Germinal center (tissue), 1 donor: Measurements from ENCODE around the gene PCSK6.

Experiments
- DNase-seq: peaks from one replicate; pipeline ENCODE4 v3.0.0; 2012; ENCODE audit warnings: mixed read lengths, low spot score

The PCSK6 gene

DNA sequence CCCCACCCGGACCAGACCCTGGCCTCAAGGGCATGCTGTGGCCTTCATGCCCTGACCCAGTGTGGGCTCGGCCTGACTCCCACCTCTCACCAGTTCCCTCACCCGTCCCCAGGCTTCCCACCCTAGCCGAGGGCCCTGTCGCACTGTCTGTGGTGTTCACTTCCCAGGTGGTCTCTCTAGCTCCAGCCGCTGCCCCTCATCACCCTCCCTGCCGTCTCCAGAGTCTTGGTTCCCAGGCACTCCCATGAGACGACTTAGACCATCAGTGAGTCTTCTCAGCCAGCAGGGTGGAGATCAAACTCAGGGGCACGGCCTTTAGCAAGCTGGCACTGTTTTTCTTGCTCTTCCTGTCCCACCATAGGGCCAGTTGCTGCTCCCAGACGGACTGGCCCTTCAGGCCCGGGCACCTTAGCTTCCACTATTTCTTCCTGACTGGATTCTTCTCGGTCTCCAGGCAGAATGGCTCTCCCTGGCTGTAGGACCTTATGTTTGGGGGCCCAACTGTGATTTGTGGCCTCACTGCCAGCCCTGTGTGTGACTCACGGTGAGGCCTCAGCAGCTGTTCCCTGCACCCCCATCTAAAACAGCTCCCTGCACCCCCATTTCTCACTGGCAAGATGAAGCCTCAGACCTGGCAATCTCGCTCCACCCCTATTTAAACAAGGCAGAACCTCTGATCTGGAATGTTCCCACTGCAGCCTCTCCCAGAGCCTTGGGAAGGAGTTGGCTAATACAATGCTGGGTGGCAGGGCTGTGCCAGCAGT, 9.4 kb upstream of the PCSK6 start:
- DNase-seq, result no peak

DNA sequence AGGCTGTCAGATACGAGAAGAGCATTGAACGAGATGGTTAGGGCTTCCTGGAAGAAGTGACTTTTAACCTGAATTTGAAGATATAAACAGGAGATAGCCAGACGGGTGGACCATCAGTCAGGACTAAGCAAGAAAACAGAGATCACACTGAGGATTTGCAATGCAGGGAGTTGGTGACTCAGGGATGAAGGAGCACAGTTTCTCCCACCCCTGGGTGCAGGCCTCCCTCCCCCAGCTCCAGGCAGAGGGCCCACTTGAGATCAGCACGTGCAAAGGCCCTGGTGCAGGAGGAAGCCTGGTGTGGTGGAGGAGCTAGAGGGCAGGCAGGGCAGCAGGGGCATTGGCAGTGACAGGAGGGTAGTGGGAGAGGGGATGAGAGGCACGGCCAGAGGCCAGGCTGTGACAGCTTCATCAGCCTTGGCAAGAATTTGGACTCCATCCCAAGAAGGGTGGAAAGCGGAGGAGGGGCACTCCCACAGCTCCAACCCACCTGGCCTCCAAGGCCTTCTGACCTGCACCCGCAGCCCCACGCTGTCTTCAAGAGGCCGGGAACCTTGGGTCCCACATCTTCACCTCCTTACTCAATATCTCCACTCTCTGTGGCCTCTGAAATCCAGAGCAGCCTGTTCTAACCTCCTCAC, 8.7 kb upstream of the PCSK6 start:
- DNase-seq, result no peak

DNA sequence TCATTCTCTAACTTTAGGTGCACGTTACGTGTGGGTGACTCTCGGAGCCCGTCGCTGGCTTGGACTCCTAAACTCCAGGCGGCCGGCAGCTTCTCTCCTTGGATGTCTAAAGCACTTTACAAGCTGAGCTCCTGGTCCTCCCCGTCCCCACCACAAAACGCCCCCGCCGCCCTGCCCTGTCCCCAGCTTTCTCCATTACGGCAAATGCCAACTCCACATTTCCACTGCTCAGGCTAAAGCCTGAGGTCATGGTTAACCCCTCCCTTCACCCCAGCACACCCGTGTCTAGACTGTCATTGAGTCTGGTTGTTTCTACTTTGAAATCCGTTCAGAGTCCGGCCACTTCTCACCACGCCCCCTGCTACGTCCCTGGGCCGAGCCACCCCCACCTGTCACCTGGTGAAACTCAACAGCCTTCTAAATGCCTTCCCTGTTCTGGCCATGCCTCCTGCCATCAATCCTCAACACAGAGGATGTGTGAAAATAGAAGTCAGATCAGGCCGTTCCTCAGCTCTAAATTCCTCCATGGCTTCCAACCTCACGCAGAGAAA, 8.1 kb upstream of the PCSK6 start:
- DNase-seq, result no peak

DNA sequence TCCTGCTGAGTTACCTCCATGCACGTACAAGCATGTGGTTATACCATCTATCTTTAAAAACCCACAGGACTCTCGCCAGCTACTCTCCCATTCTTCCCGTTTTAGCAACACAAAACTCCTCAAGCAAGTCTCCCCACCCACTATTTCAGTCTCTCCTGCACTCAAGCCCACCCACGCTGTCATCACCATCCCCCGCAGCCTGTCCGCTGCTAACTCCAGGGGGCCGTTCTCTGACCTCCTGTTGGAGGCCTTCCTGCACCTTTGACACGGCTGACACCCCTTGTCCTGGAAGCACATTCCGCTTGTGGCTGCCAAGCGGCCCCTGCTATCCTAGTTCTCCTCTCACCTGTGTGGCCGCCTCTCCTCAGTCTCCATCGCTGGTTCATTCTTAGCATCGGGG, 7.5 kb upstream of the PCSK6 start:
- no peak for DNase-seq

DNA sequence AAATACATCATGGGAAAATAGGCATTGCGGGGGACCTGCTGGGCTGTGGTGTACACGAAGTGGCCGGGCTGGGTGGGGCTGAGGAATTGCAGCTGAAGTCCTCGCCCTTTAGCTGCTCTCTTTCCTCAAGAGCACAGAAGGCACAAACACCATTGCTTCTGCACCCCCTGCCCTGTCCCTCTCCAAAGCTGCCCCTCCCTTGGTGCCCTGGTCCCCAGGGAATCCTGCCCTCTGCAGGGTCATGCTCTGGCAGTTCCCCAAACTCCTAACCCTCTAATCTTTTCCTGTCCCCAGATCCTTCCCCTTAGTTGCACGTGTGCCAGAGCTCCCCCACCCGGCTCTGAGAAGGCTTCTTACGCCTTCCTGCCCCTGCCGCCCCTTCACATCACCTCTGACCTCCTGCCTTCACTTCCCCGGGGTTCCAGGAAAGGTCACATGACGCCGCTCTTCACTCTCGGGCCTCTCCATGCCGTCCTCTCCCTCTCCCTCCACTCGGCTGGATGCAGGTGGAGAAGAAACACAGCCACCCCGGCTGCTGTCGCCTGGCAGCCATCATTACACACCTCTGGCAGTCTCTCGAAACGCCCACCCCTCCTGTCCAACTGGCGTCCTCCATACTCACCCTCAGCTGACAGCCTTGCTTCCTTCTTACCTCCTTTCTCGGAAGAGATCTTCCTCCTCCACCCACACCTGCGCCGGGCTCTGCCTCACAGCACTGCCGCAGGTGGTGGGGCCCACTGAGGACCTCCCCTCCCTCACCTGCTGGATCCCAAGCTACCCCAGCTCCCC, 6.9 kb upstream of the PCSK6 start:
- DNase-seq, result no peak

DNA sequence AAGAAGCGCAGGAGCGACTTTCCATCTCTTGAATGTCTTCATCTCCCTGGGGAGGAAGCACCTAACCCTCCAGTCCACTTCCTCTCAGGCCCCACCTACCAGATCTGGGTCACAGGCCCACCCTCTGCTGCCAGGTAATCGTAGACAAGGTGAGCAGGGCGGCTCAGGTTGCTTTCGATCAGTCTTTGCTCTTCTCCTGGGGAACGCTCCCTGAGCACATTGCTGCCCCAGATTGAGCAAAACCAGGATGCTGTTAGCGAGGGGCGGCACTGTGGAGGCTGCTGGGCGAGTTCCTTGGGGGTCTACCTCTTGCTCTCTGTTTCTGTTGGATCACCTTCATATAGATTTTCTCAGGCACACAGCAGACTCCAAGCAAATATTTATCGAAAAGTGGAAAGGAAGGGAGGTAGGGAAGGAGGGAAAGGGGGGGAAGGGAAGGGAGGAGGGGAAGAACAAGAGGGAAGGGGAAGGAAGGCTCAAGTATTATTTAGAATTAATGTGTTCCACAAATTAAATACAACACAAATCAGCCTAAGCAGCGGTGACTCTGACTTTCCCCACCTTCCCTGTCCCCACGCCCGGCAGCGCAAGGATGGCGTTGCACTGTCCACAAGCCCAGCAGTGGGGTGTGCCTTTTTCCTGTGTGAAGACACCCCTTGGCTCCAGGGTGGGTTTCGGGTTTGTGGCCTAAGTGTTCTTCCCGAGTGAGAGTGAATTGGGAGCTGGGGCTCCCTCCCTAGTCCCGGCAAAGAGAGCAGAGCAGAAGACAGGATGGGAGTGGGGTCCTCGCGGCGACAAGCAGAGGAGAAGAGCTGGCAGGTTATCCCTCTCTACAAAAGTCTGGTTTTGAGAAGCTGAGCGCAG, 6.1 kb upstream of the PCSK6 start:
- DNase-seq, result no peak

DNA sequence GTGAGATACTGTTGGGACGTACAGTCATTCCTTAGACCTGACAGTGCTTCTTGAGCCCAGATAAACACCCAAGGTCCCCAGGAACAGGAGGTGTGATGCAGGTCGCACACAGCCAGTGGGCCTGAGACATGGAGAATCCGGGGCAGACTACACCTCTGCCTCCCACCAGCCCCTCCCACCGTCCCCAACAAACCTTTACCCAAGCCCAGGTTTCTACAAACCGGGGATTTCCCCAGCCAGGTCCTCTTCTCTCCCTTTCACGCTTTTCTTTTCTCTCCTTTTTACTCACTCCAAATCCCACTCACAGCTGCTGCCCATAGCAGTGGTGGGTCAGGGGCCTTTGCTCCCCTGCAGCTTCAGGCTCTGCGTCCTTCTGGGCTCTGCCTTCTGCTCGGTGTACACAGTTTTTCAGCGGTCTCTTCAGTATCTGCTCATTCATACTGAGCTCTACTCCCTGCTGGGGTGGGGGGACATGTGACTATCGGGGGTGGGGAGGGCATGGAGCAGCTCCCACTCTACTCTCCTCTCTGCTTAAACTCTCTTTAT, 4.8 kb upstream of the PCSK6 start:
- DNase-seq, result no peak

DNA sequence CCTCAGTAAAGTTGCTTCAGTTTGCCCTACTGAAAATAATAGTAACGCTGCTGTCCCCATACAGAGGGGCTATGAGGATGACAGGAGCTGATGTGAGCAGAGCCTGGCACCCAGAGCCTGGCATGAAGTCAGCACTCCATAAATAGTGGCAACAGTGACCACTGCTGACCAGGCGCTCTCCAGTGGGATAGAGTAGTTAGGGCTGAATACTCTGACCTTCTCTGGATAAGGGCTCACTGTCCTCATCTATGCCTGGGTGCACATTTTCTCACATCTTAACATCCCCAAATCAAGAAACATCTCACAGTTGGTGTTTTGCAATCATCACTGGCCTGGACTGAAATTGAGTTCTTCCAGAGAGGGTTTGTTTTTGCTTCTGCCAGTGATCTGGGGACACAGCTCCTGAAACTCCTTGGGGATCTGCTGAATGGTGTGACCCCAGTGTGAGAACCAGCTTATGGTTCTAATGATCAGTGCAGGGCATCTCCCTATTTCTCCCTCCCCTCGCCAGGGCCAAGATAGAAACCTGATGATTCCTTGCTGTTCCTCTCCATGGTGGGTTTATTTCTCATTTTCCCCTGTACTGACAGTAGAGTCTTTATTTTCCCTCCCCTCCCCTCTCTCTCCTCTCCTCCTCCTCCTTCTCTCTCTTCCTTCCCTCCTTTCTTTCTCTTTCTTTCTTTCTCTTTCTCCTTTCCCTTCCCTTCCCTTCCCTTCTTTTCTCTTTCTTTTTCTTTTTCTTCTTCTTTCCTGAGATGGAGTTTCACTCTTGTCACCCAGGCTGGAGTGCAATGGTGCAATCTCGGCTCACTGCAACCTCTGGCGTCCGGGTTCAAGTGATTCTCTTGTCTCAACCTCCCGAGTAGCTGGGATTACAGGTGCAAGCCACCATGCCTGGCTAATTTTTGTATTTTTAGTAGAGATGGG, 3.5 kb upstream of the PCSK6 start:
- DNase-seq, result no peak

DNA sequence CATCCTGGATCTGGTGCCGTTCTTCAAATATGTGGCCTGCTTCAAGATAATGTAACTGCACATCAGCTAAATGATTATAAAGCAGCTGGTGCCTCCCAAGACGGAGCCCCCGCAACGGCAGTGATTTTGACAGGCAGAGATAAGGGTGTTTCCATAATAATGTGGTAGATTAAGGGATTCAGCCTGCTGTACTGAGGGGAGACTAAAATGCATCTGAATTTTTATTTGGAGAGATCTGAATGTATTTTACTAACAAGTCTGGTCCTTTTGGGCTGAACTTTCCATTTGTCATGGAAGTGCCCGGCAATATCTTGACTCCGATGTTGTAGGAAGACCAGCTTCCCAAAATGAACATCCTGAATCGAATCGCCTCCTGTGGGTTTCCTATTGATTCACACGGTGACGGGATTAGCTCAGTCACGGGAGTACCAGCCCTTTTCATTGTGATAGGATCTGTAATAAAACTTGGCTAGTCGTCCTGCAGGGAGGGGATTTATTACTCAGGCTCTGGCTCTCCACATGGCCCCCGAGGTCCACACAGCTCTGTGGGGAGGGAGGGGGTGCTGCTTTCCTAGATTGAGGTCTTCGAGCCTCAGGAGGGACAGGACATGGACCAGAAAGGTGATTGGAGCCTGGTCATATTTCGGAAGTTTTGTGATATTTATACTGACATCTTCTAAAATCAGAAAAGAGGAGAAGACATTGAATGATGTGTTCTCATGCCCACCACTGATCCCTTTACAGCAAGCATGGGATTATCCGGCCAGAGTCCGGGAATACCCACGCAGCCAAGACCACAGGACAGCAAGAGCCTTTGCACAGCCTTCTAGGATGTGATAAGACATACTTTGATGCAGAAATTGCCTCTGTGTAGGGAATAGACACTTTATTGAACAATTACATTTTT, 2.5 kb upstream of the PCSK6 start:
- no peak for DNase-seq

DNA sequence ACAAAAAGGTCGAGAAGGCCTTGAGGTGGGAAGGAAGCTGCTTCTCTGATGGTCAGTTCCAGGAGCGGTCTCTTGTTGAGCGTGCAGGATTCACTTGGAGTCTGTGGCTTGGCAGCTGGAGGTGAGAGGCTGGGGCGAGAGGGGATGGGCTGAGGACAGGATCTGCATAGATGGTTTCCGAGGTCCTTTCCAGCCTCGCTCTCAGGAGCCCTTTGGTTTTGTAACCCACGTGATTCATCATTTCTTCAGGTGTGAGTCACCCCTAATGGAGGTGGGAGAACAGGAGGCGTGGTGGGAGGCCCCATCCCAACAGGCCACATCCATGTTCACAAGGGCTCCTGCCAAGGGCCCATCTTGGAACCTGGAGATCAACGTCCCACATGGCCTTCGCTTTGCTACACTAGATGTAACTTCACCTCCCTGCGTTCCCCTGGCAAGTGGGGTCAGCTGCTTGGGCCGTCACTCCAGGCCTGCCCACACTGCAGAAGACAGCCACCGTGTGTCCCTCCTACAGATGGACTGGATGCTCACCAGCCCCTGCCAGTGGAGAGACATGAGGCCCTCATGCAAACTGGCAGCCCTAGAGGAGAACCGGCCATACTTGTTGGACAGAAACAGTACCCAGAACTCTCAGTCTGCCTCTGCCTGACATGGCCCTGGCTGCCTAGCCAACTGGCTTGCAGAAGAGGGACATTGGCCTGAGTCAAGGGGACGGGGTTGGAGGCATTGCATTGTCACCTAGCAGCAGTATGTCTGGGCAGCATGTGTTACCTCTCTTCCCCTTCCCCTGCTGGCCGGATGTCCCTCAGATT, 1.6 kb upstream of the PCSK6 start:
- DNase-seq, result no peak

DNA sequence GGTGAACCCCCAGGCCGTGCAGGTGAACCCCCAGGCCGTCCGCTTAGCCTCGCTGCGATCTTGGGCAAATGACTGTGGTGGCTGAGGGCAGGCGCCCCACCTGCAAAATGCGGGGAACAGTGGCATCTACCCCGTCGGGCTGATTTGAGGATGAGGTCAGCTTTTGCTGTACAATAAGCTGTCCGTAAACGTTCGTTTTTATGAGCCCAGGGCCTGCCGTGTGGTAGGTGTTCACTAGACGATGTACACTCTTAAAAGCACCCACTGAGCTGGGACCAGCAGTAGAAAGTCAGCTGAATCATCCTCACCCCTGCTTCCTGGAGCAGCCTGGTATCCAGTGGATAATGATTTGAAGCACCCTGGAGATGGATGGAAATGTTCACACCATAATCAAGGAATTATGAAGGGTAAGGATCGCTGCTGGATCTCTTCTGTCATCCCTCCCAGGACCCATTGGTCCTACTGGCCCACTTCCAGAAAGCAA, 943 bp upstream of the PCSK6 start:
- DNase-seq, result no peak

DNA sequence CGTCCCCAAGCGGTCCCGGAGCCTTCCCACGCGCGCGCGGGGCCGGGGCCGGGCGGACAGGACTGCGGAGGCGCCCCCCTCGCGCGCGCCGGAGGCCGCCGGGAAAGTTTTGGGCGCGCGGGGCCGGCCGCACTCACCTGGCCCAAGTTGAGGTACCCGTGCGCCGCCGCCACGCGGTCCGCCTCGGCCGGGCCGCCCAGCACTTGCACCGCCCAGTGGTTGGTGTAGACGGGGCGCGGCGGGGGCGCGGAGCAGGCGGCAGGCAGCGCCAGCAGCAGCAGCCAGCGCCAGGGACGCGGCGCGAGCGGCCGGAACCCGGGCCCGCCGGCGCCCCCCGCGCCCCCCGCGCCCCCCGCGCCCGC, 289 bp downstream of the PCSK6 start:
- peak; percentile 25 for DNase-seq

DNA sequence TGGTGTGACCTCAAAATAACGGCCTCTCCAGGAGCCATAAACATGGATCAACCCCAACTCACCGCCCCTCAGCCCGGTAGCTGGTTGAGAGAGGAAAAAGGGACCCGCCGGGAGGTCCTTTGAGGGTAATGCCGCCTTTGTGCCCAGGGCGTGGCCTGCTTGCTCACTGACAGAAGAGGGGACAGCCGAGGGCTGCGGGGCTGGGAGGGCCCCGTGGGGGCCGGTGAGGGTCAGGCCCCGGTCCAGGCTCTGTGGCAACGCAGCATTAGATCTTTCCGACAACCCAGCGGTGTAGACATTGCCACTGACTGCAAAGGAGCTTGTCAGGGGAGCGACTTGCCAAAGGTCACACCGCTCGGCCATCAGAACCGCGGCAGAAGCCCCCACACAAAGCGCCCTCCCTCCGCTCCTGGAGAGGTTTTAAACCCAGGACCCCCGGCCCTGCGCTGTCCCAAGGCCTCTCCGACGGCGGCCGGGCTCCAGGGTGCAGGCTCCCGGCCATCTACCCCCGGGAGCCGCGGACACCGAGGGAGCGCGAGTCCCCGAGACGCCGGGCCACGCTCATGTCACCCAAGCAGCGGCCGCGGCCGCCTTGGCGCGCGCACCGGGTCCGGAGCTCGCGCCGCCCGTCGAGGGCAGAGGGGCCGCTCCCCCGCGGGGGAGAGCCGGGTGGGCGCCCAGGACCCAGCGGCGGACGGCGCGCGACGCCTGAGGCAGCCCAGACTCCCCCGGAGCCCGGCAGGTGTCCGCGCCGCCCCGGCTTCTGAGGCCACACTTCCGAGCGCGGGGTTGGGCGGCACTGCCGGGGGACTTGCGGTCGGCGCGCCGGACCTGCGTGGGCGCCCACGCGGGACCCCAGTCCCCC, 975 bp downstream of the PCSK6 start:
- DNase-seq, result no peak

DNA sequence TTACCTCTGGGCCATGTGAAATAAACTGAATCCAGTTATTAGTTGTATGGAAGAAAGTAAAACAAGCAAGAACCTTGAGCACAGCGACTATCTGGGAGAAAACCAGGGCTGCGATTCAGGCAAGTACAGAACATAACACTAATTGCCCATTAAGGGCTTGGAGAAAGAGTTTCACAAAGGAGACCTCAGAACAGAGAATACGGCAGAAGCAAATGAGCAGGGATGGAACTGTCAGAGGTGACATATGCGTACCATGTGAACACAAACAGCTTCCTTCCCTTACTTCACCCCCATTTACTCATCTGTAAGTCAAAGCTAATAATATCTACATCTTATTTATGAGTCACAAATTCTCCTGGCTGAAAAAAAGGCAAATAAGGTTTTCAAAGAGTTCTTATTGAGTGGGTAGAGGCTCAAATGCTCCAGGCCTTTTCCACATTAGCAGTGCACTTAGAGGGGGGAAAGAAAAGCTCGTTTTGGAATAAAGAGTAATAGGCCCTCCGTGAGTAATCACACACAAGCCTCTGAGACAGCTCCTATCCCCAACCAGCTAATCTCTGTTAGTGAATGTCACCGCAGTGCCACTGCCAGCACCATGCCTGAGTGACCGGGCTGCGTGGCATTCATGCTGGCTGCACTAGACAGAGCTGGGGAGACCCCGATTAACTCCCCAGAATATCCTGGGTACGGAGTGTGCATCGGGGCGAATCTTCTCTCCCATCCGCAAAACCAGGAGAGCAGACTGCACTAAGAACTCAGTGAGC, 2.6 kb downstream of the PCSK6 start:
- no peak for DNase-seq

DNA sequence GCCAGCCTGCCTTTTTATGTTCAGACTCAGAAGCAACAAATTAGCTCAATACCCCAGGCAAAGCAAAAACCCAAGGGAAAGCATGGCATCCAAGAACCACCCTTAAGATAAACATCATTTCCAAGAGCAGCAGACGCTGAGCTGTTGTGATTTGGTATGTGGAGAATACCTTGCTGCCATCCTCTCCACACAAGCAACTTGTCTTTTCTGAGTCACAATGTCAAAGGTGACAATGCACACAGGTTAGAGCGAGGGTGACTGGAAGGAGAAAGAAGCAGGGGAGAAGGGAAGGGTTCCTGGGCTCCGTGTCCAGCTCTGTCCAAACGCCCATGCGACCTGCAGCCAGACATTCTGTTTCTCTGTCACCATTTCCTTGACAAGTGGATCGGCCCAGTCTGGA, 6.0 kb downstream of the PCSK6 start:
- DNase-seq, result no peak

DNA sequence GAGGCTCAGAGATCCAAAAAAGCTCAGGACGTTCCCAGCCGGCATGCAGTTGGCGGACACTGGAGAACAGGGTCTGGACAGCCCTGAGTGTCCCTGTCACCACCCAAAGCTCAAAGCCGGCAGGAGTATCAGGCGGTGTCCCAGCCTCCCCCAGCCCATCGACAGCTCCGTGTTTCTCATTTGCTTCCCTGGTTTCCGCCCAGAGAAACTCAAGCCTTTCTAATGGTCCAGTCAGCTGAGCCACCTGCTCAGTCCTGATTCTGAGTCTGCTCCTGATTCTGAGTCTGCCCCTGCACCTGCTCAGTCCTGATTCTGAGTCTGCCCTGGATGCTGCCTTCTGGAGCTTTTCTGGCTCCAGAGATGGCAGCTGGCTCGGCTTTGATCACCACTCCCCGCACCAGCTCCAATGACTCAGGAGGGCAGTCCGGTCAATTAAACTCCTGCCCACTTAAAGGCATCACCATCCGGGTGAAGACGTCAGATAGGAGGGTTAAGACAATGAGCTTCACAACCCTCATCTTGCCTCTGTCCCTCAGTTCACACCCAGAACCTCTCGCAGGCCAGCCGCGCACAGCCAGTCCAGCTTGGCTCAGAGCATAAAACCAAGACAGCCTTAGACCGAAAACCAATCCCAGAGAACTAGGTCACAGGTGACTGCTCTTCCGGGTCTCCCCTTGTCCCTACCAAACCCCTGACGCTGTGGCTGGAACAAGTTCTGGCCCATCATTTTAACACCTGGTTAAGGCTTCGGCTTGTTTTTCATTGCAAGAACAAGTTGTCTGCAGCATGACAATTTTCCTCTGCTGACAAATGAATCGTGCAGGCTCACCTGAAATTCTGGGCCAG, 6.8 kb downstream of the PCSK6 start:
- DNase-seq, result no peak
